OCI-LY1 (cell line): ENCODE results near the gene KAT6B.

Experiments
- CTCF ChIP-seq: fragments of 200-600 bp; sonication (generic), shearing (Covaris generic); IDR thresholded peaks from 2 replicates; pipeline ENCODE4 v1.5.1; 2017; ENCODE audit warnings: mild to moderate bottlenecking, antibody characterized with exemption, low read length, moderate library complexity, mixed read lengths
- EZH2 ChIP-seq: fragments of 200-600 bp; sonication (generic), shearing (Covaris generic); IDR thresholded peaks from 2 replicates; pipeline ENCODE4 v1.8.0; 2017; ENCODE audit warnings: borderline replicate concordance, mixed run types, mild to moderate bottlenecking, antibody characterized with exemption, low read length, moderate library complexity, mixed read lengths

GRCh38 chr10:74839708-74840107 lies 13.3 kb downstream of the KAT6B start:
- TF ChIP-seq EZH2, result no peak
- no peak for TF ChIP-seq CTCF
